SJSA1 (cell line): ENCODE measurements around the gene DDX5. TPM values are rescaled to one million over a fixed set of nuclear protein-coding genes. Genes with fewer than 3 reads are reported as not detected.

Experiments
- DNase-seq, 2 experiments: peaks; one replicate each; pipeline ENCODE4 v3.0.0-alpha.2; 2015 to 2020; ENCODE audit warnings: low spot score in 2 of 2, low read depth in 1 of 2
- H3K27ac ChIP-seq: fragments of 250-450 bp; sonication (Bioruptor Pico); 2 replicates; pipeline ENCODE4 v1.5.1; 2020; ENCODE audit warnings: mild to moderate bottlenecking, moderate library complexity
- H3K27me3 ChIP-seq: fragments of 250-450 bp; sonication (Bioruptor Pico); replicated peaks from 2 replicates; pipeline ENCODE4 v1.5.1; 2020; ENCODE audit warnings: mild to moderate bottlenecking, moderate library complexity
- H3K36me3 ChIP-seq: fragments of 250-450 bp; sonication (Bioruptor Pico); 2 replicates; pipeline ENCODE4 v1.5.1; 2020; ENCODE audit warnings: mild to moderate bottlenecking
- H3K4me1 ChIP-seq: fragments of 250-450 bp; sonication (Bioruptor Pico); replicated peaks from 2 replicates; pipeline ENCODE4 v1.6.1; 2021; ENCODE audit warnings: mild to moderate bottlenecking
- H3K4me3 ChIP-seq: fragments of 250-450 bp; sonication (Bioruptor Pico); 2 replicates; pipeline ENCODE4 v1.5.1; 2020; ENCODE audit warnings: mild to moderate bottlenecking
- H3K9me3 ChIP-seq: fragments of 250-450 bp; sonication (Bioruptor Pico); replicated peaks from 2 replicates; pipeline ENCODE4 v1.5.1; 2020; ENCODE audit warnings: mild to moderate bottlenecking
- total RNA-seq: library from RNA; depleted of rRNA; stranded (reverse); fragments of >200 nt; shearing (Covaris generic); gene quantifications from 2 replicates; pipeline ENCODE4 v1.2.3, GENCODE V29; 2014

DDX5 gene
- total RNA-seq, 1 experiment from 2014 or later = 306 TPM

DNA sequence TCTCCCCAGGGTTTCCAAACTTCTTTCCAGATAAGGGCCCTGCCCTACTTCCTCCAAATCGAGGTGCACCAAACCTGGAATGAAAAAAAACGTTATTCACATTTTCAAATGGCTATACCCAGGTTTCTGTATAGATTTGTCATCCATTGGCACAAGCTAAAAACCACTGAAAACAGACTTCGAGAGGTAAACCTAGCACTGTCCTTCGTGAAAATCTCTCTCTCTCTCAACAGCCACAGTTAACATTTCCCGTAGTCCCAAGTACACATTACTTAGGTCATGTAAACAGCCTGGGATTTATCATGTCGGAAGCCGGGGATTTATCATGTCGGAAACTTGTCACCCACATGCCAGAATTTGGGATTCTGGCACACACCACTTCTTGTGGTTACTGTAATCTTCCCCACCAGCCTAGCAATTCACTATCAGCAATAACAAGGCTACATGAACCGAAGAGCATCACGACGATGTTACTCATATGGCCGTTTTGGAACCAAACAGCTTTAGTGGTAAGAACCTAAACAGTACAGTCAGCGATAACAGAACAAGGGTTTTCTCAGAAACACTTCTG is 1.2 kb downstream of the DDX5 start:
- H3K36me3 ChIP-seq = peaks cover 78% of the 10 kb centered on the region
- no peaks in the 10 kb centered on the region for H3K27me3 ChIP-seq
- peak overlapping the region; percentile 78 for H3K4me3 ChIP-seq
- H3K9me3 ChIP-seq = no peaks in the 10 kb centered on the region
- H3K4me1 ChIP-seq = peaks cover 32% of the 10 kb centered on the region
- DNase-seq = no peak
- peak overlapping the region; percentile 97 for H3K27ac ChIP-seq

DNA sequence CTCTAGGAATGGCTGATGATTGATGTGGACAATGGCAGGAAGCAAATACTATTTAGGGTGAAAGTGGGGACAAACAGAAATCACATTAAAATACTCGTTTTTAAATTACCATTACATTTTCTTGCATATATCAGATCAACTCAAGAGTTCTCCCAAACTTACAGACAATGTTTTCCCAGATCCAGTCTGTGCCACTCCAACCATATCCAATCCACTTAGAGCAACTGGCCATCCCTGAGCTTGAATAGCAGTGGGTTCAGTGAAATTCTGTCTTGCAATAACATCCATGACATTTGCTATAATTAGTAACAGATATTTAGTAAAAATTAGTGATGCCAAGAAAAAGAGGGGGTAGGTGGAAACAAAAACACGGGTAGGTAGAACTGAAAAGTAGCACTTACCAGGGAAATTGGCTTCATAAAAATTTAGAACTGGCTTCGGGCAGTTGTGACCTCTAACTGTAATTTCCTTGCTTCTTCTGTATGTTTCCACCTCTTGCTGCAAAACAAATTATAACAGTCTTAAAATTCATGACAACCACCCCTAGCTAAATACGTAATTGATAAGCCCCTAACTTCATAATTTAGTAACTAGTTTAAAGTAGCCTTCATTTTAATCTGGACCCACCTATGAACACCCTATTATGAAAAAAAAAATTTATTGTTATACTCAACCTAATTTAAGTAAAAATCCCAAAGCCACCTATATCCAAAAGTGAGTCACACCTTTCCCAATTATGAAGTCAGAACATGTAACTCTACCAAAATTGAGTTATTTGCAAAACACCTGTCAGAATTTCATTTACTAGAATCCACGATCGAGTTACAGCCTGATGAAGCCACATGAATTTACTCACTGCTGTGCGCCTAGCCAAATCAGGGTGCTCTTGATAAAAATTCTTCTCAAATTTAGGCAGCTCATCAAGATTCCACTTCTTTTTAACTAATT is 2.0 kb downstream of the DDX5 start:
- H3K4me3 ChIP-seq = peak overlapping the region; percentile 78
- no peaks in the 10 kb centered on the region for H3K9me3 ChIP-seq
- H3K4me1 ChIP-seq = peaks cover 34% of the 10 kb centered on the region
- H3K27me3 ChIP-seq = no peaks in the 10 kb centered on the region
- no peak overlapping the region for H3K27ac ChIP-seq
- DNase-seq = no peak
- H3K36me3 ChIP-seq = peaks cover 81% of the 10 kb centered on the region

DNA sequence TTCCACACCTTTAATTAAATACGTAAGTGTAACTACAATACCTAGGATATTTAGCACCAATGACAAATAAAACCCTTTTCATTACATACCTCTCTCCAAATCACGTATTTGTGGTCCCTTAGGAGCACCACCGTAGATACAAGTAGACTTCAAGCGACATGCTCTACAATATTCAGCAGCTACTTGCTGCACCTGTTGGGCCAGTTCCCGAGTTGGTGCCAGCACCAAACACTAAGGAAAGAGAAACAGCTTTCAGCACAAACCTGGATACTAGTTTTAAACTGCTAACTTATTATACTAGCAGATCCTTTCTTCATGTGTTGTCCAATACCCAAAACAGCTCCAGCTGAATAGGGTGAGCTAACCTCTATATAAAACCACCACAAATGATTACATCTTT is 2.7 kb downstream of the DDX5 start:
- DNase-seq = no peak
- Histone ChIP-seq H3K36me3 (peaks cover 84% of the 10 kb centered on the region), H3K4me1 (peaks cover 33% of the 10 kb centered on the region), H3K27ac (no peak overlapping the region), H3K27me3 (no peaks in the 10 kb centered on the region), H3K4me3 (no peak overlapping the region), H3K9me3 (no peaks in the 10 kb centered on the region)

DNA sequence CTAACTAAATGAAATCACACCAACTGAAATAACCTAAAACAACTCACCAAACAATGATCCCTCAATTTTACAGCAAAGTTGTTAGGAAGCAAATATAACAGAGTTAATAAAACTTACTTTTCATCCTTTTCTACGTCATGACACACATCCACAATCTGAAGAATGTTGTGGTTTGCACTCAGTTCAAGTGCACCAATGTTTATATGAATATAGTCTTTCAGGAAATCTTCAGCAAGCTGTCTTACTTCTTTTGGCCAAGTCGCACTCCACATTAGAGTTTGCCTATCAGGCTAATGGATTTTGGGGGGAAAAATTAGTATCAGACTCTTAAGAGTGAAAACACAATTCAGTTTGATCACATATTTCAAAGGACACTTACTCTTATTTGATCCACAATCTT is 3.3 kb downstream of the DDX5 start:
- Histone ChIP-seq H3K27ac (peak overlapping the region; percentile 6; the same call in 1 of the 2 replicates), H3K4me1 (peaks cover 33% of the 10 kb centered on the region), H3K9me3 (no peaks in the 10 kb centered on the region), H3K36me3 (peaks cover 84% of the 10 kb centered on the region), H3K4me3 (no peak overlapping the region), H3K27me3 (no peaks in the 10 kb centered on the region)
- DNase-seq = no peak

DNA sequence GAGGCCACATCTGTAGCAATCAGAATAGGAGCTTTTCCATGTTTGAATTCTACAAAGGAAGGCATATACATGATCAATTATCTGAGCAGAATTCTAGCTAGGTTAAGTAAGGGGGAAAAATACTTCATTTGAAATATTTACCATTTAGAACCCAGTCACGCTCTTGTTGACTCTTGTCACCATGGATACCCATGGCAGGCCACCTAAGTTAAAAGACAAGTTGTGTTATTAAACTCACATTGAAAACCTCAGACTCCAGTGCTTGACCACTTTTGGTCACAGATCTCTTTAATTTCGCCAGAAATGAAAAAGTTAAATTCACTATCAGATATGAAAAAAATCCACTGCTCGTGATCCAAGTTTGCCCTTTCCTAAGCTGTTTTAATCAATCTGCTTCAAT is 4.1 kb downstream of the DDX5 start:
- H3K27me3 ChIP-seq = no peaks in the 10 kb centered on the region
- no peaks in the 10 kb centered on the region for H3K9me3 ChIP-seq
- no peak overlapping the region for H3K4me3 ChIP-seq
- H3K4me1 ChIP-seq = peaks cover 39% of the 10 kb centered on the region
- H3K36me3 ChIP-seq = peaks cover 90% of the 10 kb centered on the region
- peak overlapping the region; percentile 6; the same call in 1 of the 2 replicates for H3K27ac ChIP-seq
- no peak for DNase-seq

DNA sequence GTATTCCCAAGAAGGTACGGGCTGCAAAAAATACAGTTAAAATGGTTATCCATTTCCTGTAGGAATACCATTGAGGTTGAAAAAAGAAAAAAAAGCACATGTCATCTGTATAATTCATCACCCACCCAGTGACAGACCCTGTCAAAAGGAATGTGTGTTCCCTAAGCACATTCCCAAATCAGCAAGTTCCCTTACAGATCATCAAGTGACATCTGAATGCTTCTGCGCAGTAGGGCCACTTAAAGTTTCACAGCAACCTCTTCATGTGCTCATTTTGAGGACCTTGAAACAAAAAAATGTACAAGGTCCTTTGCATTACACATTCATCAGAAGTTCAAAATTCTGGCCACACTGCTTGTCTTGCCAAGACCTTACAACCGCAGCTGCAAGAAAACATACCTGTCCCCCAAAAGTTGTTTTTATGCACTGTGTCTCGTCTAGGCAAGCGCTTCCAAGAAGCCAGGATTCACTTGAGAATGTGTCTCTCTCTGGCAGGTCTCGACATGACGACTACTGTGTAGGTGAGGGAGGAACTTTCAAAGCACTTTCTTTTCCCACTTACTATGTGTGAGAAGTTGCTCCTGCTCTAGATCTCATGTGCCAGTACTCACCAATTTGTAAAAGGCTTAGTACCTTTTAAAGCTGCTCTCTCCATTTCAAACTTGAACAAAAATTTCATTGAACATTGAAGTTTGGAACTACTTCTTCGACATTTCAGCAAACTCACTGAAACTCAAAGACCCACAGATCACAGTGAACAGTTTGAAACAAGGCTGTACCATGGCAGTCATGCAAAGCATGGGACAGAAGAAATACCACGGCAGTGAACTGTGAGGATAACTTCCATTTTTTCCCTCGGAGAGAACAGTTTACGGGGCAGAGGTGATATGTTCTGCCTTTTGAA is 5.0 kb downstream of the DDX5 start:
- Histone ChIP-seq H3K9me3 (no peaks in the 10 kb centered on the region), H3K27ac (no peak overlapping the region), H3K4me1 (peaks cover 42% of the 10 kb centered on the region), H3K4me3 (no peak overlapping the region), H3K36me3 (peaks cover 93% of the 10 kb centered on the region), H3K27me3 (no peaks in the 10 kb centered on the region)
- no peak for DNase-seq

DNA sequence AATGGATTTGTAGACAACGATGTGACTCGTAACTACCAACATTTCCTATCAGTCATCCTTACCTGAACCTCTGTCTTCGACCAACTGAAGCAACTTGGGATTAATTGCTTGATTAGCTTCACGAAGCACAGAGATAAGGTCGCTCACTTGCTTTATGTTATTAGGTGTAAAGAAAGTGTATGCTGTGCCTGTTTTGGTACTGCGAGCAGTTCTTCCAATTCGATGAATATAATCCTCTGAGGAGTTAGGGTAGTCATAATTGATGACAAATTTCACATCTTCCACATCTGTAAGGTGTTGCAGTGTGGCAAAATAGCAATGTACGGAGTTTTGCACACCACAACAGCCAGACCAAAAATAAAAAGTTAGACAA is 5.6 kb downstream of the DDX5 start:
- H3K4me1 ChIP-seq = peaks cover 48% of the 10 kb centered on the region
- H3K27ac ChIP-seq = no peak overlapping the region
- H3K4me3 ChIP-seq = no peak overlapping the region

DNA sequence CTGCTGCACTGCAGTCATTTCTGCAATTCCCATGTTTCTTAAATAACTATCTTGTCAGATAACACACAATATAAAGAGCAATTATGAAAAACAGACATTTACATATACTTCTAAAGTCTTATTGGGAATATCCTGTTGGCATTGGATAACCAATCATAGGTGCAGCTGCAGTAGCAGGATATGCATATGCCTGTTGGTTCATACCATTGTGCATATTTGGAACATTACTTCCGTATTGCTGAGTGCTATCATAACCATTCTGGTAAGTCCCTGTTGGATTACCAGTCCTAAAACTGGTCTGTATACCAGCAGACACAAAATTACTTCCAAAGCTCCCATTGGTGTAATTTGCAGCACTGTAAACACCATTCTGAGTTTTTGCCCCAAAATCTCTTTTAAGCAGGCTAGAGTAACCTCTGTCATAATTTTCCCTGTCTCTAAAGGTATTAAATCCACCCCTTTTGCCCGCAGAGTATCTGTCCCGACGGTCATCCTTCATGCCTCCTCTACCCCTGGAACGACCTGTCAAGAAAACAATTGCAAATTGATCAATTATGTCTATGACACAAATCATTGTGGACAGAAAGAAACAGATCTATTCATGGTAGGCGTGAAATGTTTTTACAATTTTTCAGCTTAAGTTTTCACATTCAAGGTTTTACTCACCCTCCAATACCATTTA is 6.1 kb downstream of the DDX5 start:
- no peak for DNase-seq
- Histone ChIP-seq H3K4me1 (peaks cover 48% of the 10 kb centered on the region), H3K27ac (no peak overlapping the region), H3K9me3 (no peaks in the 10 kb centered on the region), H3K36me3 (peaks cover 85% of the 10 kb centered on the region), H3K4me3 (no peak overlapping the region), H3K27me3 (no peaks in the 10 kb centered on the region)

More for the DNA sequence above, 5.6 kb downstream of the DDX5 start:
- no peaks in the 10 kb centered on the region for H3K27me3 ChIP-seq
- no peak for DNase-seq
- H3K36me3 ChIP-seq = peaks cover 90% of the 10 kb centered on the region
- no peaks in the 10 kb centered on the region for H3K9me3 ChIP-seq

DNA sequence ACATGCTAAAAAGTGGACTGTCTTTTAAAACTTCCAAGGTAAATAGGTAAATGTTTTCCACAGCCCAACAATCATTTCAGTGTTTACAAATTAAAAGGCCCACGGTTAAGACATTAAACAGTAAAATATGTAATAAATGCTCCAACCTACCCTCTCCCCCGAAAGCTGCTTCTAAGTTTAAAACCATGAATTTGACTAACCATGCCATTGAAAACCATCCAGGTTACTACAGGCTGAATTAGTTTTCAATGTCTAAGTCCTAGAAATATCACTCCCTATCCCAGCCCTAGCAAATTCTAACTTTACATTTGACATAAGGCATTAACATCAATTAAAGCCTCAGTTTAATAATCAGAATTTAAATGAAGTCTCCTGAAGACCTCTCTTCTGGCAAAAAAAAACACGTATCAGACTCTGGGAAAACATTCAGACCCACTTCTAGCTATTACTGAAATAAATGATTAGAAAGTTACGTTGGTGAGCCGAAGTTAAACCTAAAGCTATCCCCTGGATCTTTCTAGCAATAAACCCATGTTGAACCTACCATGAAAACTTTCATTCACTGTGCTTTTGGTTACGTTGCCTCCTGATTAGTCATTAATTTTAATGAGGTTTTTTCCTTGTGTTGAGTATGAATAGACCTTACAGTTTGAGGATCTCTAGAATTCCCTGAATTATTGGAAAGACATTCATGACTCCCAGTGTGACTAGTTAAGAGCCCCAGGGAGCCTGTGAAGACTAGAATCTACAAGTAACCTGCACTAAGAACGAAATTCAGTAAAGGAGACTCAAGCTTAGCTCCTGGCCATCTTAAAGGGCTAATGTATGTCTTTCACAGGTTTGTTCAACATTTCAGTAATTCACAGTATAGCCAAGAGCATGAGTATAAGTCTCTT is 7.5 kb downstream of the DDX5 start:
- Histone ChIP-seq H3K27ac (no peak overlapping the region), H3K4me1 (peaks cover 38% of the 10 kb centered on the region), H3K36me3 (peaks cover 74% of the 10 kb centered on the region), H3K9me3 (no peaks in the 10 kb centered on the region), H3K4me3 (no peak overlapping the region), H3K27me3 (no peaks in the 10 kb centered on the region)
- DNase-seq = peak in 1 of 2 experiments; percentile 35

DNA sequence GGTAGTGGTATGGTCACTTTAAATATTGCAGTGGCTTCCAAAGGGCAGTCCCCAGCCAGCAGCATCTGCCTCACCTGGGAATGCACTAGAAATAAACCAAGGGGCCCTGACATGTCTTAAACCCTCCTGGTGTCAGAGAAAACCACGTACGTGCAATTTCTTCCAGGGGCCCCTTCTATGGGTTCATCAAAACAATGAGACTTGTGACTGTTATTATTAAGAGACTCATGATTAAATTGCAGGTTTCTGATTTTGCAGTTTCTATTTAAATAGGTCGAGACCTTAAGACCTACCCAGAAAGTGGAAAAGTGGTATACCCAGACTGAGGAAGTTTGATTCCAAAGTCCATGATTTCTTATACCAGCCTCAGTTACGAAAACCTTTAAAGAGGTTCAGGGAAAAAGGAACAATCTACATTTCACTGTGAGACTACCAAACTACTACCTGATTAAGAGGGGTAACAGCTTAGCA is 8.5 kb downstream of the DDX5 start:
- Histone ChIP-seq H3K4me3 (peak overlapping the region; percentile 51), H3K27me3 (no peaks in the 10 kb centered on the region), H3K27ac (peak overlapping the region; percentile 68), H3K36me3 (peaks cover 69% of the 10 kb centered on the region), H3K4me1 (peaks cover 28% of the 10 kb centered on the region), H3K9me3 (no peaks in the 10 kb centered on the region)
- no peak for DNase-seq

DNA sequence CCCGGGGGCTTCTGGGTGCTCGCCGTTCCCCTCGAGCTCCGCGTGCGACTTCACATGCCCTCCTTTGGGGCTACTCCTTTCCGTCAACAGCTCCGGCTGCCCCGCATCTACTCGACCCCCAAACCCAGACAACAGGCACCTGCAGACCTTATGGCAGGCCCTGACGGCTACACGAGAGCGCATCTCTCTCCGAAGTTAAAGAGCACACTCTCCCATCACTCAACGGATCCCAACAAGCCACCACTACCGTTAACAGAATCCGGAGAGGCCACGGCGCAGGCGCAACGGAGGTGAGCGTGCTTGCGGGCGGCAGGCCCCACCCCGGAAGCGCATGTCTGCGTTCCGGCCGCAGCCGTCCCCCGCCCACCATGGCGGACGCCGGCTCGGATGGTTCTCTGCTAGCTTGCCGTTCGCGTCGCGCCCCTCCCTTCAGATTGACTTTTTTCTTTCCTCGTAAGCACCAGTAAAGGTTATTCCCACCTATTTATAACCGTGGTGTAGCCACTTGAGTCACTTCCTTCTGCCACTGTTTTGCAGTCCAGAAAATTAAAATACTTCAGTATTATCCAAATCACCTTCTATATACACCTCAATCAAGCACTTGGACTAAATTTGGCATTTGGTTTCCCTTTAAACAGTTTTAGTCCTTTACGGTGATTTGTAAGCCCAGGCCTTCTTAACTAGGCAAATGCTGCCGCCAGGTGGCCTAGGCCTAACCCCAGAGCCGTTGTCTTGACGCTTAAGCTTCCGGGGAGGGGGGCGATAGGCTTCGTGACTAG is 9.1 kb downstream of the DDX5 start, which contains the start of gene POLG2:
TSS of gene POLG2 (minus strand) at position 269 of the 779 bp plus-strand sequence. CDS start at position 183, 86 bp downstream.
- peaks cover 69% of the 10 kb centered on the region for H3K36me3 ChIP-seq
- peak within 1 kb of the TSS; percentile 51 for H3K4me3 ChIP-seq
- H3K9me3 ChIP-seq = no peaks in the 10 kb centered on the region
- no peaks in the 10 kb centered on the region for H3K27me3 ChIP-seq
- H3K27ac ChIP-seq = peak within 1 kb of the TSS; percentile 68
- DNase-seq = peak; percentile 95 to 97
- H3K4me1 ChIP-seq = peaks cover 27% of the 10 kb centered on the region
